Left ventricle myocardium superior (tissue), 1 donor: ENCODE results near the gene NXPH3. TPM values are rescaled to one million over a fixed set of nuclear protein-coding genes. Genes with fewer than 3 reads are reported as not detected.
A peak's percentile ranks its signal among the peaks of the same experiment; 100 is the strongest.

Experiments
- ATAC-seq: fragments of 200-7000 bp; cut with Tn5 transposase; one replicate; pipeline ENCODE4 v1.9.1; 2020; ENCODE audit warnings: mild to moderate bottlenecking, moderate library complexity
- DNase-seq: peaks from one replicate; pipeline ENCODE4 v3.0.0-alpha.2; 2020
- intact Hi-C: fragments of 100-400 bp; cut with micrococcal nuclease; formaldehyde crosslinking; loops from one replicate; pipeline ENCODE4 v1.11.0; 2022
- total RNA-seq: library from RNA; stranded (reverse); fragmentation: NEBNext Ultra II Directional; extraction: Animal tissue kit (Norgen Biotek cat#: 25700); gene quantifications from one replicate; pipeline ENCODE4 v1.2.1, GENCODE V29; 2021
- donor health status: DM: no; HTN: yes; CAD: no; lungs with severe emphysema.

The NXPH3 gene
- total RNA-seq, 1 donor from 2014 or later, result 3.4 TPM

DNA sequence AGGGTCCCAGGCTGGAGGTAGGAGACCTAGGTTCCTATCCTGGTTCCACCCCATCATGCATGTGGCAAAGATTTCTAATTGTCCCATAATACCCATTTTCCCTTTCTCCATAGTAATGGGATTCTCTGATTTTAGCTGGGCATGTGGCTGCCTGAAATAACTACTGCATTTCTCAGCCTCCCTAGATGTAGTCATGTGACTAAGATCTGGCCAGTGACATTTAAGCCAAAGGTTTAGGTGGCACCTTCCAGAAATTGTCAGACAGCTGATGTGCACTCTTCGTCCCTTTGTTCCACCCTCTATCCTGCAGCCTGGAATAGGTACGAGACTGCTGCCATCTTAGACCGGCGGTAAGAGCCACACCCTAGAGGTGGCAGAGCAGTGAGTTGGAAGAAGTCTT lies 8.2 kb downstream of the NXPH3 start:
- ATAC-seq, result no peak
- DNase-seq, result no peak
- intact Hi-C loops, result no loop called here

DNA sequence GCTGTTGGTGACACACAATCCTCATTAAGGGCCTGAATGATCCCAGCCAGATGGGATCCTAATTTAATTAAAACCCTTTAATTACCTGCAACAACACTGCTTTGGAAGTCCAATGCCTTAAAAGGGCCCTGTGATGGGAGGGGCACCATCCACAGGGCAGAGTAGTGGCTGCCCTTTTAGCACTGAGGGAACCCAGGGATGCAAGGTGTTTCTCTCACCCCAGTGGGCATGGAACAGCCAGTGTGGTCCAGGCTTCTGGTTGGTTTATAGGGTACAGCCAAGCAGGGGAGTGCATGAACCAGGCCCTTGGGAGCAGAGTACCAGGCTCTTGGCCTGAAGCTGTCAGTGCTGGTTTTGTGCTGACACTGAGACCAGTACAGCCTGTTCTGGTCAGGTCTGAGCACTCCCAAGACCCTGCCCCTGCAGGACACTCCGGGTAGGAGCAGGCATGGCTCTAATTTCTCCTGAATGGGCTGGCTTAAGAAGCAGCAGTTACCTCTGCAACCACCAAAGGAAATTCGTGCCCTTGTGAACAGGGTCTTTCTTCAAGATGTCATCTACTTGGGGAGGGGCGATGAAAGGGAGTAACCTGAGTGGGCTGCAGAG lies 9.9 kb downstream of the NXPH3 start:
- DNase-seq (no peak), ATAC-seq (no peak)
- intact Hi-C loops, result no loop called here

DNA sequence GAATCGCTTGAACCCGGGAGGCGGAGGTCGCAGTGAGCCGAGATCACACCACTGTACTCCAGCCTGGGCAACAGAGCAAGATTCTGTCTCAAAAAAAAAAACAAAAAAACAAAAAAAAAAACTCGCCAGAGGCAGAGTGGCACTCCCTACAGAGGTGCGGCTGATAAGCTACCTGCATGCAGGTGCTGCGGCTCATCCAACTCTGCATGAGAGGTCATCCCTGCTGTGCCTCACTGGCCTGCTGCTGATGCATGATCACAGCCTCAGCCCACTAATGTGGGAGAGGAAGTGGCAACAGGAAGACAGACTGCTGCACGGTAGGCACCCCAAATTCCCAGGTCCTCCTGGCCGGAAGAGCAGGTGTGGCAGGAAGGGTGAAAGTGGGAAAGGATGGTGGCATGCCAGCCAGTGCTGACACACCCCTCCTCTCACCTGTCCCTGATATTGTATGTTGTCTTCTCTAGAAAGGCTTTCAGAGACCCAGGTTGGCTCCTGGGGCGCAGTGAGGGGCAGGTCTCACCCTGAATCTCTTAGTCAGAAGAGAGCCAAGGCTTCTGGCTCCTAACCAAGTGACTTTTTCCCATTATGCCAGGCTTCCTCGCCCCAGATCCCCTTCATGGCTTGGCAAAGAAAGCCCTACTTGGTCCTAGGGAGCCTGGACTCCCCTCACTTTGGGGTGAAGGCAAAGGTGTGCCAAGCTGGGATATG lies 11.8 kb downstream of the NXPH3 start:
- intact Hi-C loops, result no loop called here
- ATAC-seq, result no peak
- DNase-seq, result no peak

DNA sequence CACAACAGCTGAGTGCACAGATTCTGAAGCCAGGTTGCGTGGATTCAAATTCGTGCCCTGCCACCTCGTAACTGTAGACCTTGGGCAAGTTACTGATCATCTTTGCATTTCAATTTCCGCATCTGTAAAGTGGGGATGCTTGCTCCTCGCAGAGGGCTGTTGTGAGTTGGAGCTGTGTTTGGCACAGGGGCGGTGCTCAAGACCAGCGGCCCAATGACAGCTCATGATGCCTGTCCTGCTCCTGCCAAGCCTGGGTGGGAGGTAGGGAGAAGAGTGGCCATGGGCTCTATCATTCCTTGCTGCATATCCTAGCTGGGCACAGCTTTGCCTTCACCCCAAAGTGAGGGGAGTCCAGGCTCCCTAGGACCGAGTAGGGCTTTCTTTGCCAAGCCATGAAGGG lies 12.6 kb downstream of the NXPH3 start:
- intact Hi-C loops, result no loop called here
- DNase-seq (no peak), ATAC-seq (no peak)

DNA sequence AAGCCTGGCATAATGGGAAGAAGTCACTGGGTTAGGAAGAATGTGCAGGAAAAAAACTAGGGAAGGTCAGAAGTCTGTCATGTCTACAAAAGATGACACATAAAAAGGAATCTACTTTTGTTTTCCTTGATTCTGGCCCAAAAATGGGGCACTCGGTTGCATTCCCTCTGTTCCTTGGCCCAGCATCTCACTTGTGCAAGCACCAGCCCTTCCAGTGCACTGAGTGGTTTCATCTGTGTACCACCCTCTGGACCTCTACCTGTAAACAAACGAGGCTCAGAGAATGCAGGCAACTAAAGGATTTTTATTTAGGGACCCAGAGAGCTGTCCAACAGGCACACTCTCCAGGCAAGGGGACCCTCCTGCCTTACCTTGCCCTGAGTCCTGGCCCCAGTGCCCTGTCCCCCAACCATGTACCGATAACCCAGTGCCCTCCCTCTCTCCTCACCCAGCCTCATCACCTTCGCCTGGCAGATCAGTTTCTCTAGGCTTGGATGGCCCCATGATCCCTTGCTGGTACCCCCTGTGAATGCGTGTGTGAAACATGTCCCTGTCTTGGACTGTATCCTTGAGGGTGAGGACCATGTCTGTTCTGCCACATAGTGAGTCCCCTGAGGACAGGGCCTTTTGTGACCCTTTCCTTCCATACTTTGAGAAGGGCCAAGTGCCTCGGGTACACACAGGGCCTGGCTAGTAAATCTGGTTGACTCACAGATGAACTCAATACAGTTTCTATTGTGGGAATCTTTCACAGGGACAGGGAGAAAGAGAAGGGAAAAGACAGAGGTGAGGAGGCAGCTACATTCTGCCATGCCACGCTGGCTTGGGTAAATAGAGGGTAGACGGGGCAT lies 13.3 kb downstream of the NXPH3 start:
- intact Hi-C loops, result no loop called here
- ATAC-seq (no peak), DNase-seq (no peak)

DNA sequence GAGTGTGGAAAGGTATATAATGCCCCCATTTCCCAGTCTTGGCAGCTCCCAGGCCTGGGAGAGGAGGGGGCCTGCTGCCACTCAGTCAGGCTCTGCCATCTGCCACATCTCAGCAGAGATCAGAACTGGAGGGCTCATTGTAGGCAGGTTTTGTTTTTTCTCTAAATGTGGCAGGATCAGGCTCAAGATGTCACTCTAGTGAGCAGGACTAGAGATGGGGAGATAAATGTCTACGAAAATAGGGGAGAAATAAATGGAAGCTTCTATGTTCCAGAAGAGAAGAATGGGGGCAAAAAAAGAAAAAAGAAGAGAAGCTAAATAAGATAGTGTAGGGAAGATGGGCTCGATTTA lies 13.9 kb downstream of the NXPH3 start:
- intact Hi-C loops, result no loop called here
- ATAC-seq (no peak), DNase-seq (no peak)

DNA sequence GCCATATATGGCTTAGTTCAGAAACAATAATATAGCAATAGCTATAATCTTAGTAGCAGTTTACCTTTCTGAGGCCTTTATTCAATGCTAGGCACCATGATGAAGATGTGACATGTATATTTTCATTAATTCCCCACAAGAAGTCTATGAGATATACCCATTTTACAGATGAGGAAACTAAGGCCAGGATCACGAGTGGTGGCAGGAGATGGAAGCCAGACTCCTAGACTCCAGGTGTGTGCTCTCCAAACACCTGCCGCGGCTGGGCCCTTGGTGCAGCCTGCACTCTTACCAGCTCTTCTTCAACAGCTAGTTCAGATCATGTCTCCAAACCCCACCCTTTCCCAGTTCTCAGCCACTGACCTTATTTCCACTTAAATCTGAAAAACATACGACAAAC lies 15.2 kb downstream of the NXPH3 start:
- intact Hi-C loops, result no loop called here
- DNase-seq, result no peak
- ATAC-seq, result no peak

DNA sequence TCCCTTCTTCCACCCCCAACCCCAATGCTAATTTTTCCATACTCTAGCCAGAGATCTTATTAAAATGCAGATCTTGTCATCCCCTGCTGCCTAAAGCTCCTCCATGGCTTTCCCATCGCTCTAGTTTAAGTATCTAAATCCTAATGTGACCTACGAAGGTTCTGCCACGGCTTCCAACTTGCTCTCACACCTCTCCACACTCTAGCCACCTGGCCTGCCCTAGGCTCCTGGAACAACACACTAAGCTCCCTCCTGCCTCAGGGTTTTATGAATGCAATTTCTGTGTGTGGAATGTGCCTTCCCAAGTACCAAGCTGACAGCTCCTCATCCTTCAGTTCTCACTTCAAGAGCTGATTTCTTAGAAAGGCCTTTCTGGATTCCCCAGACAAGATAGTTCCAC lies 16.6 kb downstream of the NXPH3 start:
- intact Hi-C loops, result no loop called here
- DNase-seq (no peak), ATAC-seq (no peak)

DNA sequence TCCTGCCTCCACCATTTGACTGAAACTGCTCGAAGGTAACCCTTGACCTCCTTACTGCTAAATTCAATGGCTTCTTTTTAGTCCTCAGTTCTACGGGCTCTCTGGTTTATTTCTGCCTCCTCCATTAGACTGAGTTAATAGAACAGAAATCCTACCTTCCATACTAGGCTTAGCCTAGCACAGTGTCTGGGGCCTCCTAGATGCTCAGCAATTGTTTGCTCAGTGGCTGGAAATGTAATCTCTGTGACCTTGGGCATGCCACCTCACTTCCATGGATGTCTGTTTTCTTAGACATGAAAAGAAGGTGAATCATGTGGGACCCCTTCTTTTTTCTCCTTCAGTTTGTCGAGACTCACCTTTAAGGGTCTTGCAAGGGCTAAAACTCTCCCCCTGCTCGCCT lies 19.7 kb downstream of the NXPH3 start:
- intact Hi-C loops, result no loop called here
- DNase-seq (no peak), ATAC-seq (no peak)

DNA sequence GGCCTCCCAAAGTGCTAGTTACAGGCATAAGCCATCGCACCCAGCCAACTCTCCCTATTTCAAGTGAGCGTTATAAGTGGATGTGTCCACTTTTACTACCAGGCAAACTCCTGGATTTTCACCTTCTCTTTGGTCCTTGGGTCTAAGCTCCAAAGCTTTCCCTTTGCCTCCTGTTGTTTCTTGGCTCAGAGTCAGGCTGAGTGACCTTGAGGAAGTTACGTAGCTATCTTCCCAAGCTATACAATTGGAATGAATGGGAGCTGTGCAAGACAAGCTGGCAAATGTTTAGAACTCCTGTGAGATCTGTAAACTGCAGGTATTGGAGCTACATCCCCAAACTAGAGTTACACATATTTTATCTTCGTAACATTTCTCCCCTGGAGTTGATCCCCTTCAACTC lies 20.3 kb downstream of the NXPH3 start:
- peak; percentile 46 for ATAC-seq
- DNase-seq, result no peak
- intact Hi-C loops, result no loop called here

DNA sequence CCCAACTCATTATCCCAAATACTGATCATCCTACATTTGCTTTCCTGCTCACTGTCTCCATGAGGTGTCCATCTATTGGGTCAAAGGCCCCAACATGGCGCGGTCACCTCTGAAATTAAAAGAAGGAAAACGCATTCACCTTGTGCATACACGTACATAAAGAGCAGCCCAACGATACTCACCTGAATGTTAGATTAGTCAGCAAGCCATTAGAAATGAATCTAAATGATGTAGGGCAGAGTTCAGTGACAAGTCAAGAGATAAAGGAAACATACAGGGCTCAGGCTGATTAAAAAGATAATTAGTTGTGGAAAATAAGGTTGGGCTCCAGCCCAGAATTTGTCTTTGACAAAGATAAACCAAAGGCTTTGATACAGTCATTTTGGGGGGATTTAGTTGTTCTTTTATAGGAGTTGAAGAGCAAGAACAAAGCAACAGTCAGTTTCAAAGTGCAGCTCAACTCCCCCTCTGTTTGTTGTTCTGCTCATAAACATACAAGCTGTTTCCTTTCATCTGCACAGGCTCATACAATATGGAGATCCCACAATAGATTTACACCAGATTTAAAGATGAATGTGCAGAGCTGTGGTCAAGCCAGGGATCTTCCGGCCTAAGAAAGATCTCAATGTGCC lies 21.1 kb downstream of the NXPH3 start:
- intact Hi-C loops, result no loop called here
- DNase-seq (no peak), ATAC-seq (no peak)

DNA sequence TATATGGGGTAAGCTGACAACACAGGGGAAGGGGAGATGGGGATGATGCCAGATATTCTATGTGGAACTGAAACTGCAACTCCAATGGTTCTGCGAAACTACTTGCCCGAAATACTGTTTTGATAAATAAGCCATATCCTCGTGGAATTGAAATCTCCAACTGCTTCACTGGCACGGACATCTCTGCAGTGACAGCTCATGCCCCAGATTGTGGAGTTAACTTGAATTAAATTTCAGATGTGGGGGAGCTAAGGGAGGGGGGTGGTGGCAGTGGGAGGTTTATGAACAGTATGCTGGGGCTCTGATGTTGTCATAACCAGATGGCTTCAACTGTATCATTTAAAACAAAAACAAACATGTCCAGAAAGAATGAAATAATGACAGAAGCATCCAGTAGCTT lies 21.8 kb downstream of the NXPH3 start:
- DNase-seq (no peak), ATAC-seq (no peak)
- intact Hi-C loops, result no loop called here

DNA sequence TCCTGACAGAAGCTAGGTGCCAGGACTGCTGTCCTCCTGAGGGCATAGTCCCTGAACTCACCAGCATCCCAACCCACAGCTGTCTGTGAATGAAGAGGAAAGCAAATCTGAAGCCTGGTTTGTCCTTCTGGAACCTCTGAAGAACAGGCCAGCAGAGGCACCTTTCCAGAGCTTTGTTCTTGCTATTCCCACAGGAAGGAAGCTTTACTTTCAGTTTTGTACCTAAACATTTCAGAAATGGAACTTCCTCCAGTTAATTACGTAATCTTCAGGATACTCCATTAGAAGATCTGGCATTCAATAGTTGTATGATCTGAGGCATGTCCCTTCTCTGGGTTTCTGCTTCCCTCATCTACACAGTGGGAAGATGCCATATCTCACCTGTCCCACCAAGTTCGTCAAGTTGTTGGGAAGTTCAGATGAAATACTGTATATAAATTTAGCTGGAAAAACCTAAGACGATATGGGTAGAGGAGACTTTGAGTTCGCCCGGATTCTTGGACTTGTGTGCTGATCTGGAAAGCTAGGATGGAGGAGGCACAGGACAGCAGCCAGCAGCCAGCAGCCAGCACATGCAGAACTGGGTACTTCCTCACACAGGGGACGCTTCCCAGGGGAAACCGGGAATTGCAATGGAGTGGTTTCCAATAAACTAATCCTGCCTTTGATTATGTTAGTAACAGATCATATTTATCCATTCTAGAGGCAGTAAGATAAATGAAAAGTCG lies 22.4 kb downstream of the NXPH3 start:
- no peak for DNase-seq
- intact Hi-C loops, result no loop called here
- no peak for ATAC-seq

DNA sequence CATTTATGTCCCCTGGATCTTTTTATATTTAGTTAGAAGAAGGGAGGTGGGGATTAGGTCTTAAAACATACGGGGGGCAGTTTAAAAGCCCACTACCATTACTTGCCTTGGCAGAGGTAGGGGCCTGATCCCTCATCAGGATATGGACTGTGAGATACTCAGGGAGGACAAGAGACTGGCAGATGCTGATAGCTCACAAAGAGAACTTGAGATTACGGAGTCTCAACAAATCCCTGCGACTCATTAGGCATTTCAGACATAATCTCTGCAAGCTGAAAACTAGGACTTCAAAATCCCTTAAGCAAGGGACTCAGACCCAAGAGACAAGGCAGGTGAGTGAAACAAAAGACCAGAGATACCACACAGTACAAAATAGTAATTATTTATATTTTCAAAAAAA lies 23.2 kb downstream of the NXPH3 start:
- ATAC-seq (no peak), DNase-seq (no peak)
- intact Hi-C loops, result no loop called here

DNA sequence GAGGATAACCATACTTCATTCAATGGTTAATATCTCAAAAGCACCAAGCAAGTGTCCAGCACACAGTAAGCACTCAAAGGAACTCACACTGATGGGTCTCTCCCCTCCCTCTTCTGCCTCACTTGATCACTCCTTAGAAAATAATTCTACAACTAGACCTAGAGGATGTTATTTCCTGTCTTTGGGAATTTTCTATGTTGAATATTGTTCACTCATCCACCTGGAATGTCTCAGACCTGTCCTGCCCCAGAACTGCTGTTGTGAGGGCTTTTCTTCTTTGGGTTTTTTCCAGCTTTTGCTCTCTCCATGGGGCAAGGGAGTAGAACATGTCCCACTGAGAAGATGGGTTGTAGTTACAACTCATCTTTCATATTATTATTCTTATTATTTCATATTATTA lies 25.3 kb downstream of the NXPH3 start:
- intact Hi-C loops, result no loop called here
- no peak for ATAC-seq
- no peak for DNase-seq

DNA sequence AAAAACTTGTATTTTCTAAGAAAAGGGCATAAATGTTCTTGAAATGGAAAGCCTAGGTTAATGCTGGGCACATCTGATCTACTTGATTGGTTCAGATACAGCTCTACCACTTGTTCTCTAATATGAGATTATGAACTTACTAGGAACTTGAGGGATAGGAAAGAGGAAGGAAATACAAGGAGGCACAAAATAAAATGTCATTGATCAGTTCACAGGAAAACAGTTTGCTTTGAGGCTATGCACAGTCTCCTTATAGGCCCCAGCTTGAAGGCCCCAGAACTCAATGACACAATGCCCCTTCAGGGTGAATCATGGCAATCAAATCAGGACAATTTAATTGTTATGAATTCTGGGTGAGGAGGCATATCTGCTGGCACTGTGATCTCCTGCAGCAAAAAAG lies 27.1 kb downstream of the NXPH3 start:
- ATAC-seq, result no peak

DNA sequence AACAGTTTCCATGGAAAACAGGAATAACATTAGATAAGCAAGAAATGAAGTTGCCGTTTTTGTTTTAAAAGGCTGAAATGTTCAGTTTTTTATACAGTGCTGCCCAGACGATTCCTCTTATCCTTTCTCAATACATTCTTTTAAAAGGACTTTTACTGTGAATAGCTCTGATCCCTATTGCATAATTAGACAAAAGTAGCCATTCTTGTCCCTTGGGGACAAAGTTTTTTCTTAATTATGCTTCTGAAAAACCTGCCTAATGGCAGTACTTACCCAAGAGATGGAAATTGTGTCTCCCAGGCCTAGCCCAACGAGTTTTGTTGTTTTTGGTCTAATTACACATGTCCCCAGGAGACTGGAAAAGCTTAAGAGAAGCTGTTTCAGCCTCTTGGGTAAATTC lies 27.6 kb downstream of the NXPH3 start:
- ATAC-seq (peak; percentile 55), DNase-seq (no peak)
- intact Hi-C loops, result no loop called here

More for the DNA sequence above, 27.1 kb downstream of the NXPH3 start:
- intact Hi-C loops, result no loop called here
- DNase-seq, result no peak

DNA sequence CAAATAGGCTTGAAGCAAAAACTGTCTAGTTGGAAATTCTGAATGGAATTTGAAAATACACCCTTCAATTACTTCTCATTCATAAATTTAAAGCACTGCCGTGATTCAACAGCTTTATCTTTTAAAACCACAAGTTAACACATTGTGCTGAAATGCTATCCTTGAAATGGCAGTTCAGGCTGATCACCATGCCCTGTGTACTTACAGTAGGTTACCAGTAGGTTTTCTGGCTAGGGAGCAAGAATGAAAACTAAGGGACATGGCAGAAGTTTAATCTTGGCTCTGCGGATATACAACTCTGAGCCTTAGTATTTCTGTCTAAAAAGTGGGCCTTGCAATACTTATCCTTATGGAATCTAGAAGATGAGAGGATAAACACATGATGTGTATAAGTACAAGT lies 28.0 kb downstream of the NXPH3 start:
- ATAC-seq (peak; percentile 25), DNase-seq (no peak)
- intact Hi-C loops, result no loop called here

DNA sequence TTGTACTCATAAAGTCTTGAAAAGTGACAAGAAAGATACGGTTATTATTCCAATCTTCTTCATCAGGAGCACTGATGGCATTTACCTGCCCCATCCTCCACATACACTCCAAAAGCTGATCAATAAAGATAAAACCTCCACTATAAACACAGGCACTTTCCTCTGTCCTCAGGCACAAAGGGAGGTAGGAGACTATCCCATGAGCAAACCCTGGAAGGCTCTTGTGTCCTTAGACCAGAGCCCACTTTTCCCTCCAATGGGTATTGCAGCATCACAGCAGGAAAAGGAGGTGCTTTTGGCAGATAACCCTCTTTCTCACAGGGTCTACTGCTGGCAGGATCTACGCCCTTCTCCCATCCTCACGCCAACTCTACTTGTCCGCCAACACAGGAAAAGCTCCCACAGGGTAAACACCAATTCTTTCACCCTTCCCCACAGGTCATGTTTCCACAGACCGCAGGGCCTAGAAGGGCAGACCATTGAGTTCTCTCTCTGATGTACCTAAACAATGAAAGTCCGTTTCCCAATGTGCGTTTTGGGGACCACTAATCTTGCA lies 28.7 kb downstream of the NXPH3 start:
- DNase-seq (no peak), ATAC-seq (no peak)

More for the DNA sequence above, 28.7 kb downstream of the NXPH3 start:
- intact Hi-C loops, result no loop called here
